Activated CD4-positive, alpha-beta T cell treated with anti-CD3 and anti-CD28 coated beads, Interleukin-2, amount 10 ng/mL, durations not matched to agents 24 days and 14 days (primary cell): ENCODE measurements around the gene CUBN. TPM values are rescaled to one million over a fixed set of nuclear protein-coding genes. Genes with fewer than 3 reads are reported as not detected.

Experiments used
- DNase-seq: peaks from one replicate; pipeline ENCODE4 v3.0.0; 2022
- H3K27ac Mint-ChIP-seq: one replicate; pipeline ENCODE4 v1.8.0; 2022; ENCODE audit warnings: mild to moderate bottlenecking, mixed read lengths
- H3K27me3 Mint-ChIP-seq: one replicate; pipeline ENCODE4 v1.8.0; 2022; ENCODE audit warnings: mixed read lengths
- H3K36me3 Mint-ChIP-seq: one replicate; pipeline ENCODE4 v1.8.0; 2022; ENCODE audit warnings: low read depth, mild to moderate bottlenecking, mixed read lengths
- H3K4me1 Mint-ChIP-seq: one replicate; pipeline ENCODE4 v1.8.0; 2021; ENCODE audit warnings: mixed read lengths
- H3K4me3 Mint-ChIP-seq: one replicate; pipeline ENCODE4 v1.8.0; 2022; ENCODE audit warnings: mild to moderate bottlenecking, moderate library complexity, mixed read lengths
- H3K9me3 Mint-ChIP-seq: one replicate; pipeline ENCODE4 v1.8.0; 2021; ENCODE audit warnings: mixed read lengths
- intact Hi-C: fragments of 100-400 bp; cut with micrococcal nuclease; formaldehyde crosslinking; loops from one replicate; pipeline ENCODE4 v1.15.1; 2023
- total RNA-seq: library from RNA; stranded (reverse); gene quantifications from 2 replicates; pipeline ENCODE4 v1.2.3, GENCODE V29; 2022

The CUBN gene
- total RNA-seq, 1 donor from 2014 or later: 0.07 TPM

DNA sequence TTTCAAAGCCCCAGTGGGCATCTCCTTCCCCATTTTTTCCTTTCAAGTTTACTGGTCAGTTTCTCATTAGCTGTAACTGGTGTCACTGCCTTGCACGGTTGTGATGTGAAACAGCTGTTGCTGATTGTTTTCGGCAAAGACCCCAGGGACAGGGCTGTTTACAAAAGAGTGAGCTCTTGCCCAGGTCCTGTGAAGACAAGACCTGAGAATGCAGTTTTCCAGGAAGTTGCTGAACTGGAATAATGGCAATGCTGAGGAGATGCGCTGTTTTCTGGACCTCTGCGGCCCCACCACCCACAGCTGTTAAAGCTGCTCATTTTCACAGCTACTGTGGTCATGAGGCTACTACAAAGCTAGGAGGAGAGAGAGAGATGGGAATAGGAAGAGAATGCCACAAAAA, 195.8 kb downstream of the CUBN start:
- no peaks in the 10 kb centered on the region for H3K4me1 Mint-ChIP-seq
- H3K36me3 Mint-ChIP-seq: no peaks in the 10 kb centered on the region
- intact Hi-C loops: no loop called here
- DNase-seq: no peak
- peaks cover 7% of the 10 kb centered on the region for H3K27me3 Mint-ChIP-seq
- H3K4me3 Mint-ChIP-seq: no peak overlapping the region
- H3K27ac Mint-ChIP-seq: no peak overlapping the region
- H3K9me3 Mint-ChIP-seq: no peaks in the 10 kb centered on the region

DNA sequence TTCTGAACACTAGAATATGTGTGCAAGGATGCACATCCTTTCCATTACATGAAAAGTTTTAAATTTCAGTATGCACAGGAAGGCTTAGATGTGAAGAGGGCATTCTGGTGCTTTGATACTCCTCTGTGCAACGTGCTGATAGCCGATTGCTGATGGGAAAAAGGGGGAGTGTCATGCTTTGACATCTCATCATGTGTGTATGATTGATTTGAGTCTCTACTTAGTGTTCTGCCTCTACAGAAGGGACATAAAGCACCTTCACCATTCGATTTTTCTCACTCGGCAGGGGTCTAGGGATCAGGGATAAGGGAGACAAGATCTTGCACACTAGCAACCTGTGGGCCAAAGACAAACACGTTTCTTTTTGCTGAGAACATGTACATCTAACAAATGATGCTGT, 197.7 kb downstream of the CUBN start:
- Mint-ChIP-seq H3K9me3 (no peaks in the 10 kb centered on the region), H3K27me3 (peaks cover 3% of the 10 kb centered on the region), H3K36me3 (no peaks in the 10 kb centered on the region), H3K4me1 (no peaks in the 10 kb centered on the region), H3K27ac (no peak overlapping the region), H3K4me3 (no peak overlapping the region)
- intact Hi-C loops: no loop called here
- no peak for DNase-seq

GRCh38 chr10:16930540-16930939, 199.1 kb downstream of the CUBN start:
- Mint-ChIP-seq H3K27me3 (peaks cover 9% of the 10 kb centered on the region), H3K4me3 (no peak overlapping the region)

DNA sequence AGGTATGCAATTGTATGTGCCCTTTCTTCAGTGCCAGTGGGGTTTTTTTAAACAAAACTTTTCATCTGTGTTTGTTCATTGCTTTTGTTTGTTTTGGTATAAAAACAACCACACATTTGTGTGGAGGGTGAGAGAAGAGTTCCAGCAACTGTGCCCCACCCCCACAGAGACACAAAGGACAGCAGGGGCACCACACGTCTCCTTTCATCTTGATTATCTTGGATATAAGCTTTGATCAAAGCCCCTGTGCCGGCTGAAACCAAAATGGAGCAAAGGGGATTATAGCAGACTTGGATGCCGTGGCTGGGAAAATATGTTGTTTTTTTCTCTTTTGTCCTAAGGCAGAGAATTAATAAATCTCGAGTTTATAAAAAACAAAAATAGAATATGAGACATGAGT, 200.5 kb downstream of the CUBN start:
- no peaks in the 10 kb centered on the region for H3K4me1 Mint-ChIP-seq
- intact Hi-C loops: no loop called here
- H3K27ac Mint-ChIP-seq: no peak overlapping the region

More at GRCh38 chr10:16930540-16930939, 199.1 kb downstream of the CUBN start:
- DNase-seq: no peak
- Mint-ChIP-seq H3K27ac (no peak overlapping the region), H3K4me1 (no peaks in the 10 kb centered on the region), H3K36me3 (no peaks in the 10 kb centered on the region), H3K9me3 (no peaks in the 10 kb centered on the region)
- intact Hi-C loops: no loop called here

DNA sequence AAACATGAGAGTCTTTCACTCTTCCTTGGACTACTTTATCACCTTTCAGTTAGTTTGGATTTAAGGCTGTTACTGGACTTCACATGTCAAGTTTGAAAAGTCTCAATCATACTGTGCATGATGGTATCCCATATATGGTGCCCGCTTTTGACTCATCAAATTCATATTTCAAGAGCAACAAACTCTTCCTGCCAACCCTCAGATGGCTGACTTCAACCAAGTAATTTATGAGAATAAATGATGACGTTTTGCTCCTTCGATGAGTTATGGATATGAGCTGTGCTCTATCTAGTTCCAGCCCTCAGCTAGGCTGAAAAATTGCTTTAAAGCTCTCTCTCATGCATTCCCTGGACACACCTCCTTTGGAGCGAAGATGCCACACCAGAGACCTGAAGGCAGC, 202.1 kb downstream of the CUBN start:
- Mint-ChIP-seq H3K27me3 (peaks cover 6% of the 10 kb centered on the region), H3K9me3 (peaks cover 4% of the 10 kb centered on the region), H3K36me3 (no peaks in the 10 kb centered on the region), H3K4me3 (no peak overlapping the region), H3K4me1 (no peaks in the 10 kb centered on the region), H3K27ac (no peak overlapping the region)
- no peak for DNase-seq
- intact Hi-C loops: no loop called here

More for the DNA sequence above, 200.5 kb downstream of the CUBN start:
- no peak for DNase-seq
- Mint-ChIP-seq H3K9me3 (no peaks in the 10 kb centered on the region), H3K36me3 (no peaks in the 10 kb centered on the region), H3K27me3 (peaks cover 9% of the 10 kb centered on the region), H3K4me3 (no peak overlapping the region)

DNA sequence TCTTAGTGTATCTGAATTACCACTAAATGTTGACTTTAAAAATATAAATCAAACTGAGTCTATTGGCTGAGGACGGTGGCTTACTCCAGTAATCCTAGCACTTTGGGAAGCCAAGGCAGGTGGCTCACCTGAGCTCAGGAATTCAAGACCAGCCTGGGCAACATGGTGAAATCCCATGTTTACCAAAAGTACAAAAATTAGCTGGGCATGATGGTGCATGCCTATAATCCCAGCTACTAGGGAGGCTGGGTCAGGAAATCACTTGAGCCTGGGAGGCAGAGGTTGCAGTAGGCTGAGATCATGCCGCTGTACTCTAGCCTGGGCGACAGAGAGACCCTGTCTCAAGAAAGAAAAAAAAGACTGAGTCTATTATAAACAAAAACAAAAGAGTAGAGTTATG, 205.9 kb downstream of the CUBN start:
- H3K27ac Mint-ChIP-seq: no peak overlapping the region
- no peak overlapping the region for H3K4me3 Mint-ChIP-seq
- H3K36me3 Mint-ChIP-seq: no peaks in the 10 kb centered on the region
- H3K9me3 Mint-ChIP-seq: peaks cover 4% of the 10 kb centered on the region
- intact Hi-C loops: no loop called here
- no peaks in the 10 kb centered on the region for H3K4me1 Mint-ChIP-seq
- no peak for DNase-seq
- H3K27me3 Mint-ChIP-seq: peaks cover 6% of the 10 kb centered on the region

DNA sequence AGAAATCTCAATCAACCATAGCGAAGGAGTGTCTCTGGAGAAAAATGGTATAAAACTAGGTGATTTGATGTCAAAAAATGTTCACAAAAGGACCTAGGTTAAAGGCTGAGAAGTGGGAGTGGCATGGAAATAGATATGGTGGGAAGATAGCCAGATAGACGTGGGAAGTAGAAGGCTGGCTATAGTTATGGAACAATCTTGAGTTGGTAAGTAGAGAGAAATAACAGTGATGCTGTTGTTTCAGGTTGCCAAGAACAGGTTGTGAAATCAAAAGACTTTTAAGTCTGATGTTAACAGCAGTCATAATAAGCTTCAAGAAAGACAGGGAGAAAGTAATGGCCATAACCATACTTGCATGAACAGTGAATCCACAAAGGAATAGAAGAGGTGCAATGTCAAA, 206.3 kb downstream of the CUBN start:
- Mint-ChIP-seq H3K36me3 (no peaks in the 10 kb centered on the region), H3K9me3 (peaks cover 4% of the 10 kb centered on the region), H3K27me3 (peaks cover 6% of the 10 kb centered on the region), H3K4me3 (no peak overlapping the region), H3K27ac (no peak overlapping the region), H3K4me1 (no peaks in the 10 kb centered on the region)
- intact Hi-C loops: no loop called here
- DNase-seq: no peak

- Mint-ChIP-seq H3K36me3 (no peaks in the 10 kb centered on the region), H3K4me1 (no peaks in the 10 kb centered on the region), H3K9me3 (peaks cover 4% of the 10 kb centered on the region), H3K4me3 (no peak overlapping the region), H3K27me3 (peaks cover 1% of the 10 kb centered on the region), H3K27ac (no peak overlapping the region)
- intact Hi-C loops: no loop called here
- DNase-seq: no peak
These were observed 210.3 kb downstream of the CUBN start for GRCh38 chr10:16919121-16919982.

DNA sequence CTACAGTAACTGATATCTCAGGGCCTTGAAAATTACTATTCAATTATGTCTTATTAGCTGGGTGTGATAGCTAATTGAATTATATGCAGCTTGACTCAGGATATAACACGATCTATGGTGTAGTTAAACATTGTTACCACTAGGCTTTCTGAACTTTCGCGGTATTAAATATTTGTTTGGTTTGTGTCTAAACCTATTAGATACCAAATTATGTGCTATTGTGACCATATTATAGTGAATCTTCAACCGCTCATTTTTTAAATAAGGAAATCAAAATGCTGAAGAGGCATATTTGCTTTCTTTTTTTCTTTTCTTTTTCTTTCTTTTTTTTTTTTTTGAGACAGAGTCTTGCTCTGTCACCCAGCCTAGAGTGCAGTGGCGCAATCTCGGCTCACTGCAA, 213.1 kb downstream of the CUBN start:
- no peaks in the 10 kb centered on the region for H3K9me3 Mint-ChIP-seq
- H3K4me3 Mint-ChIP-seq: no peak overlapping the region
- peaks cover 3% of the 10 kb centered on the region for H3K27me3 Mint-ChIP-seq
- no peak for DNase-seq
- H3K4me1 Mint-ChIP-seq: no peaks in the 10 kb centered on the region
- H3K27ac Mint-ChIP-seq: no peak overlapping the region
- intact Hi-C loops: no loop called here
- H3K36me3 Mint-ChIP-seq: no peaks in the 10 kb centered on the region

GRCh38 chr10:16915300-16915699, 214.3 kb downstream of the CUBN start:
- H3K36me3 Mint-ChIP-seq: no peaks in the 10 kb centered on the region
- peaks cover 2% of the 10 kb centered on the region for H3K4me1 Mint-ChIP-seq
- H3K27ac Mint-ChIP-seq: no peak overlapping the region
- intact Hi-C loops: no loop called here
- no peak for DNase-seq
- H3K4me3 Mint-ChIP-seq: no peak overlapping the region
- H3K27me3 Mint-ChIP-seq: peaks cover 5% of the 10 kb centered on the region
- no peaks in the 10 kb centered on the region for H3K9me3 Mint-ChIP-seq

GRCh38 chr10:16913266-16913665, 216.3 kb downstream of the CUBN start:
- Mint-ChIP-seq H3K9me3 (no peaks in the 10 kb centered on the region), H3K27ac (no peak overlapping the region), H3K36me3 (no peaks in the 10 kb centered on the region), H3K4me1 (peaks cover 2% of the 10 kb centered on the region), H3K4me3 (no peak overlapping the region), H3K27me3 (peaks cover 8% of the 10 kb centered on the region)
- DNase-seq: no peak
- intact Hi-C loops: no loop called here

GRCh38 chr10:16910793-16911164, 218.8 kb downstream of the CUBN start:
- DNase-seq: no peak
- no peaks in the 10 kb centered on the region for H3K9me3 Mint-ChIP-seq
- no peaks in the 10 kb centered on the region for H3K36me3 Mint-ChIP-seq
- peaks cover 2% of the 10 kb centered on the region for H3K4me1 Mint-ChIP-seq
- peaks cover 8% of the 10 kb centered on the region for H3K27me3 Mint-ChIP-seq
- H3K27ac Mint-ChIP-seq: no peak overlapping the region
- intact Hi-C loops: no loop called here
- no peak overlapping the region for H3K4me3 Mint-ChIP-seq

DNA sequence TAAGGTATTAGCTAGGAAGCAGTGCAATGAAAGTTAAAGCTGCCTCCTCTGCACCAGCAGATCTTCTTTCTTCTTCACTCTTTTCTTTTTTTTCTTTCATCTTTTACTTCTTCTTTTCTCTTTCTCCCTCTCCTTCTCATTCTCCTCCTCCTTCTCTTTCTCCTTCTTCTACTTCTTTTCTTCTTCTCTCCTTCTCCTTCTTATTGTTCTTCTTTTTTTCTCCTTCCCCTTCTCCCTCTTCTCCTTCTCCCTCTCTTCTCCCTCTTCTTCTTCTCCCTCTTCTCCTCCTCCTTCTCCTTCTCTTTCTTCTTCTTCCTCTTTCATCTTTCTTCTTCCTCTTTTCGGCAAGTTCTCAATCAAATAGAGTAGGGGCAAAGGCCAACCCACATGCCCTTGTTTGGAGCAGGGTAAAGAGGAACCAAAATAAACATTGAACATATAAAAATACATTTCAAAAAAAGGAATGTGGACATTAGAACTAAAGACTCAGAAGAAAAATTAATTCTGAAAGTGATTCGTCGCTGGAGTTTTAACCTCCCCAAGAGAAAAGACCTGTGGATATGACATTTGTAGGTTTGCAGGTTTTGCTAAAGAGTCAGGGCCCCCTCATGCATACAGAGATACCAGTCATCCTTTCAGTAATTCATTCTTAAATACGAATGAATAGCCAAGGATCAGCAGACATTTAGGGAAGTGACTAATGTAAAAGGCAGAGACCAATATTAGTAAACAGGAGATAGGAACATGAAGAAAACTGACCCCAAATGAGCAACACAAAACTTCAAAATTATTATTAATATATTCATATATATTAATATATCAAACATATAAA, 219.4 kb downstream of the CUBN start:
- no peaks in the 10 kb centered on the region for H3K9me3 Mint-ChIP-seq
- no peak overlapping the region for H3K27ac Mint-ChIP-seq

DNA sequence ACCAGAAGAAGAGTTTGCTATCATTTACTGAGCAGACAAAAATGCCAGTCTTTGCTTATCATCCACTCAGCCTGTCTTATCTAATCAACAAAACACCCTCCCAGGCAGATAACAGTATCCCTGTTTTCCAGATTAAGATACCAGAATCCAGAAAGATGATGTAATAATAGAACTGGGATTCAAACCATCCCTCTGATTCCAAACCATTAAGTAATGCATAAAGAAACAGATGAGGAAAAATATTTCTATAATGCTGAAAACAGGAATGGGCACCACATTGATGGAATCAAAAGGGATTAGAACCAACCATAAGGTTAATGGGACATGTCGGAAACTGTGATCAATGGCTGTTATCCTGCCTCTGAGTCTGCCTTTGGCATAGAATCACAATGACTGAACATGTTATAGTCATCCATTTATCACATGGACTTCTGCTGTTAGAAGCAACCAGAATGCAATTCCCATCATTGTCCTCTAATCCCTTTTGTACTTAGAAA, 220.3 kb downstream of the CUBN start:
- intact Hi-C loops: no loop called here
- Mint-ChIP-seq H3K27me3 (peaks cover 7% of the 10 kb centered on the region), H3K27ac (no peak overlapping the region), H3K4me3 (no peak overlapping the region), H3K36me3 (no peaks in the 10 kb centered on the region), H3K9me3 (no peaks in the 10 kb centered on the region), H3K4me1 (peaks cover 2% of the 10 kb centered on the region)
- DNase-seq: no peak

More for the DNA sequence above, 219.4 kb downstream of the CUBN start:
- Mint-ChIP-seq H3K36me3 (no peaks in the 10 kb centered on the region), H3K27me3 (peaks cover 8% of the 10 kb centered on the region), H3K4me3 (no peak overlapping the region), H3K4me1 (peaks cover 2% of the 10 kb centered on the region)
- intact Hi-C loops: no loop called here
- no peak for DNase-seq
